Adipose tissue (tissue), 3 donors: ENCODE measurements around the gene TTYH3. TPM values are rescaled to one million over a fixed set of nuclear protein-coding genes. Genes with fewer than 3 reads are reported as not detected.
"Not testable (repeated sequence)": the region's sequence is repeated elsewhere in the genome, so short reads cannot be mapped to it uniquely, and the experiment has no call there.

ENCODE experiments used
- H3K27ac ChIP-seq: one replicate; pipeline ENCODE4 v1.5.1; 2013; ENCODE audit warnings: low read depth, low read length
- WGBS, 3 donors: extraction: QIAGEN DNeasy Blood & Tissue Kit; methylation state at CpG; one replicate each; pipeline ENCODE4 v1.1.7; 2013; 5-methylcytosine and 5-hydroxymethylcytosine counted together
- polyA plus RNA-seq, 3 donors: library from polyadenylated mRNA; stranded (reverse); fragments of 200-250 nt; gene quantifications; one replicate each; pipeline ENCODE4 v1.2.3, GENCODE V29; 2013
- donor health status: healthy with polysubstance abuse.
- donor health status: Bipolar disorder and iron deficiency.
- donor health status: healthy.

Gene TTYH3
- 10 to 100 TPM in 2 of 3 donors, 1 to 10 TPM in 1; 7.2 to 49.8 (median 26.4) TPM for polyA plus RNA-seq

GRCh38 chr7:2631946-2632732 is at the start of gene TTYH3:
TTYH3 (plus strand) TSS chr7:2631986; CDS start chr7:2632156, 170 bp downstream.
- peak within 1 kb of the TSS; percentile 25 for H3K27ac ChIP-seq
- 1 to 8% (median 1%) methylated on average over 23 to 61 of the region's 62 CpGs for WGBS, 3 donors

- WGBS, 3 donors = 88 to 91% (median 89%) methylated on average over 22 to 24 of the region's 24 CpGs
Observed at GRCh38 chr7:2582006-2582735, 49.6 kb upstream of the TTYH3 start.

GRCh38 chr7:2583798-2584580 is 47.8 kb upstream of the TTYH3 start:
- 61 to 96% (median 95%) methylated on average over 24 to 44 of the region's 54 CpGs for WGBS, 3 donors
- H3K27ac ChIP-seq = no peak overlapping the region

More at GRCh38 chr7:2582006-2582735, 49.6 kb upstream of the TTYH3 start:
- H3K27ac ChIP-seq = no peak overlapping the region

- H3K27ac ChIP-seq = no peak overlapping the region
- WGBS, 3 donors = 87 to 89% (median 87%) methylated on average over 19 of the region's 19 CpGs
Observed at GRCh38 chr7:2585446-2585845, 46.3 kb upstream of the TTYH3 start.

- WGBS, 3 donors = 90 to 94% (median 93%) methylated on average over 24 of the region's 24 CpGs
- no peak overlapping the region for H3K27ac ChIP-seq
Observed at GRCh38 chr7:2586326-2587020, 45.3 kb upstream of the TTYH3 start.

GRCh38 chr7:2587134-2587533 is 44.7 kb upstream of the TTYH3 start:
- H3K27ac ChIP-seq = no peak overlapping the region

GRCh38 chr7:2587778-2588177 is 44.0 kb upstream of the TTYH3 start:
- no peak overlapping the region for H3K27ac ChIP-seq
- WGBS, 3 donors = 95 to 97% (median 97%) methylated on average over 21 of the region's 21 CpGs

More at GRCh38 chr7:2587134-2587533, 44.7 kb upstream of the TTYH3 start:
- WGBS, 3 donors = 92 to 93% (median 93%) methylated on average over 9 of the region's 9 CpGs

- H3K27ac ChIP-seq = no peak overlapping the region
- WGBS, 3 donors = 93 to 95% (median 95%) methylated on average over 16 of the region's 16 CpGs
Observed at GRCh38 chr7:2589341-2589740, 42.4 kb upstream of the TTYH3 start.

- 96 to 98% (median 96%) methylated on average over 15 of the region's 15 CpGs for WGBS, 3 donors
- H3K27ac ChIP-seq = not testable (repeated sequence)
Observed at GRCh38 chr7:2589941-2590340, 41.8 kb upstream of the TTYH3 start.

- no peak overlapping the region for H3K27ac ChIP-seq
- WGBS, 3 donors = 93 to 96% (median 96%) methylated on average over 23 of the region's 23 CpGs
Observed at GRCh38 chr7:2592375-2592865, 39.4 kb upstream of the TTYH3 start.

GRCh38 chr7:2593036-2593727 is 38.6 kb upstream of the TTYH3 start:
- H3K27ac ChIP-seq = no peak overlapping the region
- 95 to 96% (median 96%) methylated on average over 38 of the region's 38 CpGs for WGBS, 3 donors

- WGBS, 3 donors = 84 to 91% (median 89%) methylated on average over 10 of the region's 10 CpGs
- no peak overlapping the region for H3K27ac ChIP-seq
Observed at GRCh38 chr7:2594599-2594998, 37.2 kb upstream of the TTYH3 start.

- 92 to 93% (median 93%) methylated on average over 27 of the region's 27 CpGs for WGBS, 3 donors
- no peak overlapping the region for H3K27ac ChIP-seq
Observed at GRCh38 chr7:2595258-2595860, 36.4 kb upstream of the TTYH3 start.

- no peak overlapping the region for H3K27ac ChIP-seq
- WGBS, 3 donors = 86 to 92% (median 87%) methylated on average over 22 of the region's 22 CpGs
Observed at GRCh38 chr7:2596464-2597272, 35.1 kb upstream of the TTYH3 start.

- no peak overlapping the region for H3K27ac ChIP-seq
- 87 to 93% (median 92%) methylated on average over 13 of the region's 13 CpGs for WGBS, 3 donors
Observed at GRCh38 chr7:2597273-2597640, 34.5 kb upstream of the TTYH3 start.

GRCh38 chr7:2598154-2598823 is 33.5 kb upstream of the TTYH3 start:
- 86 to 88% (median 86%) methylated on average over 29 of the region's 29 CpGs for WGBS, 3 donors

More at GRCh38 chr7:2598154-2598823, 33.5 kb upstream of the TTYH3 start:
- no peak overlapping the region for H3K27ac ChIP-seq
